Left lung (tissue), 10 donors: Measurements from ENCODE around the gene DLG1. TPM values are rescaled to one million over a fixed set of nuclear protein-coding genes. Genes with fewer than 3 reads are reported as not detected.

Source experiments
- ATAC-seq: fragments of 200-7000 bp; cut with Tn5 transposase; one replicate; pipeline ENCODE4 v1.9.1; 2020; ENCODE audit warnings: moderate library complexity
- DNase-seq, 4 donors: peaks; one replicate each; pipeline ENCODE4 v3.0.0-alpha.2; 2013 to 2020
- H3K27ac ChIP-seq, 2 donors: fragments of 200-600 bp; sonication (generic) in 1 of 2; one replicate each; pipeline versions ENCODE4 v1.5.0 to v1.8.0; 2020 to 2021
- H3K27me3 ChIP-seq, 2 donors: fragments of 200-600 bp; sonication (generic) in 1 of 2; one replicate each; pipeline versions ENCODE4 v1.5.0 to v1.8.0; 2020 to 2021
- H3K36me3 ChIP-seq, 2 donors: fragments of 200-600 bp; sonication (generic) in 1 of 2; one replicate each; pipeline versions ENCODE4 v1.5.0 to v1.8.0; 2020 to 2021
- H3K4me1 ChIP-seq, 2 donors: fragments of 200-600 bp; one replicate each; pipeline ENCODE4 v1.8.0; 2021
- H3K4me3 ChIP-seq, 2 donors: fragments of 200-600 bp; sonication (generic) in 1 of 2; one replicate each; pipeline versions ENCODE4 v1.5.0 to v1.8.0; 2020 to 2021; ENCODE audit warnings: mild to moderate bottlenecking in 1 of 2
- H3K9me3 ChIP-seq, 2 donors: fragments of 200-600 bp; sonication (generic) in 1 of 2; one replicate each; pipeline versions ENCODE4 v1.5.0 to v1.8.0; 2020 to 2021
- intact Hi-C, 2 donors: fragments of 100-400 bp; cut with DNase I; formaldehyde crosslinking; loops; one replicate each; pipeline versions ENCODE4 v1.11.2 to v1.14.2; 2022
- polyA plus RNA-seq, 6 donors: library from polyadenylated mRNA; unstranded; fragments of 120-200 nt; gene quantifications; one replicate each; pipeline ENCODE4 v1.2.1, GENCODE V29; 2013; ENCODE audit not compliant: insufficient read length in 6 of 6
- total RNA-seq, 2 donors: library from RNA; stranded (reverse); fragmentation: NEBNext Ultra II Directional; extraction: Animal tissue kit (Norgen Biotek cat#: 25700); gene quantifications; one replicate each; pipeline ENCODE4 v1.2.1, GENCODE V29; 2021
- TF ChIP-seq, protein P1 (sequence below), 2 donors: fragments of 200-600 bp; sonication (generic) in 1 of 2; IDR thresholded peaks; one replicate each; pipeline versions ENCODE4 v1.5.0 to v1.8.0; 2021; ENCODE audit warnings: antibody characterized with exemption in 2 of 2
- donor health status: DM: no; HTN: yes; CAD: no.
- donor health status: DM: no; HTN: no; CAD: no.

Gene DLG1
- total and polyA plus RNA-seq, 8 donors, result 71.0 to 89.9 (median 83.2) TPM

DNA sequence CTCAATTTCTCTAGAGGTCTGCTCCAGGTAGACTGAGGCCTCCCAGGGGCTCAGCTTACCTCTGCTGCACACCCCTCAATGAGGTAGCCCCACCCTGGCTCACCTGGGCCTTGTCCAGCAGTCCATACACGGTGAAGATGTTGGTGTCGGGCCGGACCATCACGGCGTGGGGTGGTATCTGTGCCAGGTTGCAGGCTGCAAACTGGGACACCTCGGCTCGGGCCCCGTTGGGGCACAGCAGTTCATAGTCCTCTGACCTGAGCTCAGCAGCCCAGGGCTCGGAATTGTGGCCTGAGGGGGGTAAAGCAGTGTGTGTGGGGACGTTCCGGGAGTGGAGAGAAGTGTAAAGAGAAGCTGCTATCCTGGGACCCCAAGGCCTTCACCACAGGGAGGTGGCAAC, 292.0 kb downstream of the DLG1 start:
- ATAC-seq, result no peak
- H3K27me3 ChIP-seq, result no peaks in the 10 kb centered on the region
- no peak overlapping the region for H3K27ac ChIP-seq
- peak in 1 of 4 donors; percentile 75 for DNase-seq
- intact Hi-C loops, result loop anchor here in 1 of 2 donors (10.0 kb wide), 1 partner anchor 168 kb away; no protein-coding TSS in a partner anchor
- peaks cover 0 to 17% of the 10 kb centered on the region in 2 donors for H3K4me1 ChIP-seq
- H3K36me3 ChIP-seq, result no peaks in the 10 kb centered on the region
- no peaks in the 10 kb centered on the region for H3K9me3 ChIP-seq
- H3K4me3 ChIP-seq, result no peak overlapping the region
- TF ChIP-seq, protein P1, sequence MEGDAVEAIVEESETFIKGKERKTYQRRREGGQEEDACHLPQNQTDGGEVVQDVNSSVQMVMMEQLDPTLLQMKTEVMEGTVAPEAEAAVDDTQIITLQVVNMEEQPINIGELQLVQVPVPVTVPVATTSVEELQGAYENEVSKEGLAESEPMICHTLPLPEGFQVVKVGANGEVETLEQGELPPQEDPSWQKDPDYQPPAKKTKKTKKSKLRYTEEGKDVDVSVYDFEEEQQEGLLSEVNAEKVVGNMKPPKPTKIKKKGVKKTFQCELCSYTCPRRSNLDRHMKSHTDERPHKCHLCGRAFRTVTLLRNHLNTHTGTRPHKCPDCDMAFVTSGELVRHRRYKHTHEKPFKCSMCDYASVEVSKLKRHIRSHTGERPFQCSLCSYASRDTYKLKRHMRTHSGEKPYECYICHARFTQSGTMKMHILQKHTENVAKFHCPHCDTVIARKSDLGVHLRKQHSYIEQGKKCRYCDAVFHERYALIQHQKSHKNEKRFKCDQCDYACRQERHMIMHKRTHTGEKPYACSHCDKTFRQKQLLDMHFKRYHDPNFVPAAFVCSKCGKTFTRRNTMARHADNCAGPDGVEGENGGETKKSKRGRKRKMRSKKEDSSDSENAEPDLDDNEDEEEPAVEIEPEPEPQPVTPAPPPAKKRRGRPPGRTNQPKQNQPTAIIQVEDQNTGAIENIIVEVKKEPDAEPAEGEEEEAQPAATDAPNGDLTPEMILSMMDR (IDR thresholded peaks at IDR 0.05), result no peak

DNA sequence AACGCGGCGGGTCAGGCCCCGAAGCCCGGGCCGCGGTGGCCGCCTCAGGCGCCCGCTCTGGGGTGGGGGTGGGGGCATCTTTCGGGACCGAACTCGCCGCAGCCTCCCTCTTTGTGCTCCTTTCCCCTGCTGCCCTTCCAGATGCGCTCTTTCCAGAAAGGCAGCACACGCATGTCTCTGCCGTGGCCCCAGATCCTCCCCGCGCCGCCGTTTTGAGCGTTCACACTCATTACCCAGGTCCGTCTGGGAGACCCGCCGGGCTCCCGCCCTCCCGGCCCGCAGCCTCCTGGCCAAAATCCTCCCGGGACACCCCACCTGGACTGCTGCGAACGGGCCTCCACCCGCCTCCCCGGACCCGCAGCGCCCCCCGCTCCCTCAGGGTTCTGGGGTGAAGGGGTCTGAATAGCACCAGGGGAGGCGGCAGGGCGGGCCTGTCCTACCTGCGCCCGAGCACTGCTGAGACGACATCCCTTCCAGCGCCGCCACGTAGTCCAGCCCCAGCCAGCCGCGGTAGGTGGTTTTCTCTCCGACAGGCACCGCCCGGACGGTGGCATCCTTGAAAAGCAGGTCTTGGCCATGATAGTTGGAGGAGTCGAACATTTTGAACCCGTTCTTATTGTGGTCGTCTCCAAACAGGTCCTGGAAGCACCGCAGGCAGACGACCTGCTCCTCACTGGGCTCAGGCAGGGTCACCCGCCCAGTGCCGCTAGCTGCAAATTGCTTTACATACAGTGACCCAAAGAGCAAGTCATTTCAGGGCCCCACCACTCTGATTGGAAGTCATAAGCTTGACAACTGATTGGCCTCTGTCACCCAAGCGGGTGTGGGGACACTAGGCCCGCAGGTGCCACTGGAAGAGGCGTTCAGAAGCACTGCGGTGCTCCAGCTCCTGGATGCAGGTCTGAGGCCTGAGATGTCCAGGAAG, 294.7 kb downstream of the DLG1 start:
- Histone ChIP-seq H3K4me1 (peaks cover 0 to 17% of the 10 kb centered on the region in 2 donors), H3K4me3 (peak overlapping the region; percentile 42 to 56), H3K9me3 (no peaks in the 10 kb centered on the region), H3K27ac (peak overlapping the region; percentile 26 to 72), H3K36me3 (no peaks in the 10 kb centered on the region), H3K27me3 (no peaks in the 10 kb centered on the region)
- TF ChIP-seq, protein P1 (IDR thresholded peaks at IDR 0.05), result no peak
- ATAC-seq (peak; percentile 34), DNase-seq (peak in 2 of 4 donors; percentile 24 to 84)
- intact Hi-C loops, result loop anchor here in 1 of 2 donors (10.0 kb wide), 1 partner anchor 171 kb away; no protein-coding TSS in a partner anchor

DNA sequence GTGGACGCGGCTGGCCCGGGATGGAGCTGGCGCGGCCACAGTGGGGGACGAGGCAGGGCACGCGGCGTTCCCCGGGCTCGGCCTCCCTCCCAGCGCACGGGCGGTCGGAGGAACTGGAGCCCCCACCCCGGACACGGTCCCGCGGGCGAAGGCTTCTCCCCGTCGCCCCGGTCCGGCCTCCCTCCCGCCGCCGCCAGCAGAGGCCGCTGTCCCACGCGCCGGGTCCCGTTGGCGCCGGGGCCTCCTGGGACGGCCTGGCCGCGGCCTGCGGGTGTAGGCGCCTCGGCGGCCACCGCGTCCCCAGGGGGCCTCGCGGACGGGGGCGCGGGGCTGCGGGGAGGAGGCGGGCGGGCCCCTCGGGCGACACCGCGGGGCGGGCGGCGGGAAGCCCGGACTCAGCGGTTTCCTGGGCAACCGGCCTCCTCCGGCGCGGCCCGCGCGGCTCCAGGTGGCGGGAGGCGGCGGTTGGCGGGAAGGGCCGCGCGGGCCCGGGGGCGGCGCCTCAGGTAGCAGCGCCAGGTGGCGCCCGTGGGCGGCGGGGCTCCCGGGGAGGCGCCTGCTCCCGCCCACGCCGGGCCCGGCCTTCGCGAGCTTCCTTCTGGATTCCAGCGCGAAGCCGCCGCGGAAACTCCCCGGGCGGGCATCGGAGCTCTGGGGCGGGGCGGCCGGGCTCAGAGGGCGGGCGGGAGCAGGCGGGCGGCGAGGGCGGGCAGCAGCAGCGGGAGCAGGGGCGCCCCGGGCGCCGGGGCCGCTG, 295.5 kb downstream of the DLG1 start:
- Histone ChIP-seq H3K27ac (peak overlapping the region; percentile 49 to 72), H3K4me1 (peaks cover 0 to 17% of the 10 kb centered on the region in 2 donors), H3K36me3 (no peaks in the 10 kb centered on the region), H3K4me3 (peak overlapping the region; percentile 56 to 74), H3K27me3 (no peaks in the 10 kb centered on the region), H3K9me3 (no peaks in the 10 kb centered on the region)
- DNase-seq, result peak; percentile 70 to 98 (median 84)
- ATAC-seq, result peak; percentile 90
- TF ChIP-seq, protein P1 (IDR thresholded peaks at IDR 0.05), result peak; percentile 61 to 79
- intact Hi-C loops, result loop anchor here in 1 of 2 donors (10.0 kb wide), 1 partner anchor 172 kb away; no protein-coding TSS in a partner anchor

DNA sequence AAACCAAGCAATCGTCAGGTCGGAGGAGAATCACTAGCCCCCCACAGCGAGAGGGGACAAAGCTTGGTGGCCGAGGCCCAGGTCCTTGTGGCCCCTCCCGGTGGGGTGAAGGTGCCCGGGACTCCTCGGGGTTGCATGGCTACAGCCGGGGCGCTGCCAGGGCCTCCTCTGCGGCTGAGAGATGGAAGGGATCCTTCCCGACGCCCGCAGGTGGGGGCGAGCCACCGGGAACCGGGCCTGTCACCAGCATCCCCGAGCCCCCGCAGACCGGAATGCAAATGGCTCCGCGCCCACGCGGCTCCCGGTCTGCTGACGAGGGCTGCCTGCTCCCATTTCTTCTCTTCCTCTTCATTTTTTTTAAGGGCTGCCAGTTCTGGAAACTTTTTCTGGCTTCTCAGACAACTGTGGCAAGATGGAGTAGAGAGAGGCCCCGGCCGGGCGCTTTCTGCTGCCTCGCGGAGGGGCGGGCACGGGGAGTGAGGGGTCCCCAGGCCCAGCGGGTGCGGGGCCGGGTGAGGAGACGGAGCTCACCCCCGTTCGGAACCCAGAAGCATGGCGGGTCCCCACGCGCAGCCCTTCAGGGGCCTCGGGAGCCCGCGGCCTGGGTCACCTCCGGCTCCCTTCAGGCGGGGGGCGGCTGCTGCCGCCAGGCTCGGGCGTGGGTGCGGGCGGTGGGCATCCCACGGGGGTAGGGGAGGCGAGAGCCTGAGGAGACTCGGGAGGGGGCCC, 296.3 kb downstream of the DLG1 start:
- ATAC-seq, result peak; percentile 33
- peaks cover 0 to 17% of the 10 kb centered on the region in 2 donors for H3K4me1 ChIP-seq
- peak overlapping the region; percentile 56 to 74 for H3K4me3 ChIP-seq
- no peaks in the 10 kb centered on the region for H3K27me3 ChIP-seq
- peak overlapping the region; percentile 49 to 72 for H3K27ac ChIP-seq
- TF ChIP-seq, protein P1 (IDR thresholded peaks at IDR 0.05), result no peak
- intact Hi-C loops, result loop anchor here in 1 of 2 donors (10.0 kb wide), 1 partner anchor 173 kb away; no protein-coding TSS in a partner anchor
- no peaks in the 10 kb centered on the region for H3K36me3 ChIP-seq
- peak in 2 of 4 donors; percentile 23 to 83 for DNase-seq
- H3K9me3 ChIP-seq, result no peaks in the 10 kb centered on the region
